ENCODE measurements around the gene FBXW8.
A peak's percentile ranks its signal among the peaks of the same experiment; 100 is the strongest.

GRCh38 chr12:116880817-116881324, 29.9 kb upstream of the FBXW8 start:
- TF ChIP-seq CTCF (IDR thresholded peaks at IDR 0.05) (peak; percentile 35; the same call in 2 of the 3 replicates), PHF8 (IDR thresholded peaks at IDR 0.05; ENCODE audit: borderline replicate concordance, low read depth) (no peak), KDM5A (IDR thresholded peaks at IDR 0.05) (no peak), SREBF2 (IDR thresholded peaks at IDR 0.05) (no peak)
